GM19099 (cell line): ENCODE measurements around the gene SHOC2.

Experiments
- POLR2A ChIP-seq: IDR thresholded peaks from 3 replicates; pipeline ENCODE4 v1.6.1; 2011; ENCODE audit warnings: low read depth; ENCODE audit not compliant: insufficient read length; ENCODE audit errors: extremely low read depth

Gene SHOC2

DNA sequence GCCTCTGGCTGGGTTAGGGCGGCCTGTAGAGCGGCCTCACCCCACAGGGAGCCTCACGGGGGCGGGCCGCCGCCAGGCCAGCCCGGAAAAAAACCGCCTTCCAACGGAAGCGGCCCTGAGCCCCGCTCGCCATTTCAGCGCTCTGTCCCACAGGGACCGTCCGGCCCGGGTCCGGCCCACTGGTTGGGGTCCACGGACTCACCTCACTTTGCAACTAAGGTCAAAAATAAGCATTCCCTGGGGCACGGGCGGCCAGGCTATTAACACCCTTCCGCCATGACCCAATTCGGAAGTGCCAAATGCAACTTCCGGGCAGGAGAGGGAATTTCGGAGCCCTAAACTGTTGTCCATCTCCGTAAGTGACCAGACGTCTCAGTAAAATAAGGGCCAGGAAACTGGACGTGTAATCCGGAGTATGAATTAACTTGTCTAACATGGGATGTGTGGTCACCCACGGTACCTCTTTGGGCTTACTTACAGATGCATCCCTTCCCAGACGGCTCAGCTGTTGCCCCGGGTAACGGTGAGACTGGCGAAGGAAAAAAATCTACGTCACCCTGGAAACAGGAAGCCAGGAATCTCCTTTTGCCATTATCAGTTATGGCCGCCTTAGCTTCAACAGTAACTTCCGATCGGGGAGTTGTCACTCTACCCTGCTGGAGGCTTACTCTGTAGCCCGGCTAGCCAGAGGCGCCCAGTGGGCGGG, 608 bp upstream of the SHOC2 start, which contains the start of gene BBIP1:
Gene BBIP1, minus strand, starts transcription at position 538 of the 706 bp plus-strand sequence. CDS start 1,023 bp downstream, outside the sequence.
- peak; percentile 88 for TF ChIP-seq POLR2A

DNA sequence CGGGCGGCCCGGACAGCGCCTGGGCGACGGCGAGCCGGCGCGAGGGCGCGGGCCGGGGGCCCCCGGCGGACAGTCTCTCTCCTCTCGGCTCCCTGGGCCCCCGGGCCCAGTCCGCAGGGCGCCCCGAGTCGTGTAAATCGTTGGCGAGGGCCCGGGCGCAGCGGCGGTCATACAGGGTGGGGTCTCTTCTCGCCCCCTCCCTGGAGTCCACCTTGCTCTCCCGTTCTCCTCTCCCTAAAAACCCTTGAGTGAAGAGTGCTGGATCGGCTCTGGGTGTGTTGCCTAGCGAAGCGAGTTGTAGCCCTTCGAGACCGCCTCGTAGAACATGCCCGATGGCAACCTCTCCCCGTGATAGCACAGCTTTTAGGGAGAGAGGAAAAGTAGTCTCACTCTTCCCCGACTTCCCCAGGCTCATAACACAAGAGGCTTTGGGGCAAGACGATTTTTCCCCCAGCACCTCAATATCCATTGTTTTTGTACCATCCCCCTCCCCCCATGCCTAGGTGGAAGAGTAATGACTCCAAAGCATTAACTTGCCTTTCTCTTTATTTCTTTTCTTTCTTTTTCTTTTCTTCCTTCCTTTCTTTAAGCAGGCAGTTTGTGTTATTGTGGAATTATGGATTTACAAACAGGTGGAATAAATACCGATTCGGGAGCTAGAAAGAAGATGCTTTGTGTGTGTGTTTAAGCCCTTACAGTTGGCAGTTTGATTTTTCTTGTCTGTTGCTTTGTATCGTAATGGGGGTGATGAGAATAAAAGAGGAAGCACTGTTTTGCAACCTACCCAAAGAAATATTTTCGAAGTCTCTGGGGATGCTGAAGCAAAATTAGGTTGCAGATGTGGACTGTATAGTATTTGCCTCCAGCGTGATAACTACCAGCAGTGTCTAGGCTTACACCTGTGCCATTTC, 822 bp downstream of the SHOC2 start:
- peak; percentile 36 for TF ChIP-seq POLR2A

DNA sequence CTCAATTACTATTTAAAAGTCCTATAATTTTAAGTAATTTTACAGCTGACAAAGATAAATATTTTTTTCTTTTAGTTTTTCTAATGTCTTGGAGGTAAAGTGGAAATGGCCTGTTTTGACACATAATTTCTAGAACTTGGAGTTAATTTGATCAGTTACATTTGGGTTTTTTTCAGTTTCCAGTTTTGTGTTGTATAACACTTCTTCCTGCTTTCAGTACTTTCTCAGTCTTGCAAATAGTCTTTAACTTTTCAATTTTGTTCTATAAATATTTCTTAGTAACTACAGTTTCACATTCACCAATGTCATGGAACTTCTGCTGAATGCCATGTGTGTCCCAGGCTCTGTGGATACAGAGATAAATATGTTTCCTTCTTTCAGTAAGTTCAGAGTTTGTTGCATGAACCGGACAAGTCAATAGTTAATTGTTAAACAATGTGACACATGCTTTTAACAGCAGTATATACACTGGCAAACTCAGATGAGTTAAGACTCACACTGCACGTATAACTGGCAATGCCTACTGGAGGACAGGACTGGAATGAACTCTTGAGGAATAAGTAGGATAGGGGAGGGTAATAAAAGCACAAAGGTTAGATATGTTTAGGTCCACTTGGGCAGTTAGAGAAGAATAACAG, 4.6 kb downstream of the SHOC2 start:
- no peak for TF ChIP-seq POLR2A

DNA sequence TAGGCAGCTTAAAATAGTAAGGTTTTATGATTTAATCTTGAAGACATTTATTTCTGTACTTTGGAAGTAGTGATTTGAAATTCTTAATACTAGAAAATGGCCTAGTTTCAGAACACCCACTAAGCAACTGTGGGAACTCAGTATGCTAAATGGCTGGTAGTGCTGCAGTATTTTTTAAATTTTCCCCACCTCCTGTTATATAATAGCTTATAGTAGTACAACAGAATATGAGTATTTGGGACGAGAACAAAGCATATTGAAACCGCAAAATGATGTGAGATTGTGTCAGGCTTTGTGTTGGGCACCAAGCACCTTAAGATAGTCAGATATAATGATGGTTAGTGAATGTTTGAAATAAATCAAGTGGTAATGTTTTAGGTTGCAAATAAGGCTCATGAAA, 8.1 kb downstream of the SHOC2 start:
- TF ChIP-seq POLR2A, result no peak

DNA sequence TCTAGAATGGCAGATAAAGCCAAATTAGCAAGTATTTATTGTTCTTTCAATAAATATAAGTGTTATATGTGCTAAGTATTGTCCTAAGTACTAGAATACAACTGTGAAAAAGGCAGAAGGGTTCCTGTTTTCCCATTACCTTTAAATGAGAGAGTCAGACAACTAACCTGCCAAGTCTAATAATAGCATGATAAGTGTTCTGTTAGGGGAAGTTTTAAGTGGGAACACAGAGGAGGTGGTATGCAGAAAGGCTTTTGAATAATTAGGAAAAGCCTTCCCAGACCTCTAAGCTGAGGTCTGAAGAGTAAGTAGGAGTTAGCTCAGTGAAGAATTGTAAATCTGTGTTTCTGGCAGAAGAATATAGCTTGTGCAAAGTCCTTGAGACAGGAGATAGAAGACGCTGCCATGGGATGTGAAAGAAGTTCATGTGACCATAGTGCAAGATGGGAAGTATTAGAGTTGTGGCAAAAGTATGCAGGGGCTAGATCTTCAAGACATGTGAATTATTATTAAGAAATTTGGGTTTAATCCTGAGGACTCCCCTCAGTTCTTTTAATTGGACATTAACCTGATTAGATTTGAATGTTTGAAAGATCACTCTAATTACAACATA, 12.5 kb downstream of the SHOC2 start:
- no peak for TF ChIP-seq POLR2A

DNA sequence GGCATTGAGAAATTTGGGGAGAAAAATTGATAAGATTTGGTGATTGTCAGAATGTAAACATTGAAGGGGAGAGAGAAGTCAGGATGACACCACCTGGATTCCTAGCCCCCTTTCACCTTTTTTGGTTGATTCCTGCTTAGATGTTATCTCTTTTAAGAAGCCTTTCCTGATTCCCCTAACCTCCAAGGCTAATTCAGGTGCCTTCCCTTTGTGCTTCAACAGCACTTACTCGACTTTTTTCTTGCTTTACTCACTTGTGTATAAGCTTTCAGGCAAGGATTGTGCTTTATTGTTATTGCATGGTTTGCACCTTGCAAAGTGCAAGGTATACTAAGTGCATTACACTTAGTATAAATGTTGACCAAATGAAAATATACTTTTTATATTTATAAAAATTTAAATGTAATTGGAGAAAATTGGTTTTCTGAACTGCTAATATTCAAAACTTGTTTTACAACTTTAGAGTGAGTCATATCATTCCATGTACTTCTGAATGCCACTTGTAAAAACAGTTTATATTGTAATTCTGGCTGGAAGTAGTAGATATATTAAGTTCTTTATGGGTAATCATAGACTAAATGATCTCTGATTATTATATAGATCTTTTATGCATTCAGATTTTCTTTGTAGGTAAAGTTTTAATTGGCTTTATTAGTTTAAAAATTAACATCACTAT, 13.2 kb downstream of the SHOC2 start:
- no peak for TF ChIP-seq POLR2A

DNA sequence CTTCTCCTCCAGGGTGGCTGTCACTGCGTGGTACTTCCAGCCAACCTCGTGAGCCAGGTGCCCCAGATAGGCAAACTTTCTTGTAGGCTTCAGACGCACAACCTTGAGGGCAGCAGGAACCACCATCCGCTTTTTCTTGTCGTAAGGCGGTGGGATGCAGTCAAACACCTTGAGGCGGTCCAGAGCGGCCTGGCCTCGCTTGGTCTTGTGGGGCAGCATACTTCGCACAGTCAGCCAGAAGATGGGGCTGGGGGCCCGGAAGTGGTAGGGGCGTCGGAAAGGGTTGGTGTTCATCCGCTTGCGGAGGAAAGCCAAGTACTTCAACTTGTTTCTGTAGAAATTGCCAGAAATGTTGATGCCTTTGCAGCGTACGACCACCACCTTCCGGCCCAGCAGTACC, 17.4 kb downstream of the SHOC2 start:
- TF ChIP-seq POLR2A, result no peak

DNA sequence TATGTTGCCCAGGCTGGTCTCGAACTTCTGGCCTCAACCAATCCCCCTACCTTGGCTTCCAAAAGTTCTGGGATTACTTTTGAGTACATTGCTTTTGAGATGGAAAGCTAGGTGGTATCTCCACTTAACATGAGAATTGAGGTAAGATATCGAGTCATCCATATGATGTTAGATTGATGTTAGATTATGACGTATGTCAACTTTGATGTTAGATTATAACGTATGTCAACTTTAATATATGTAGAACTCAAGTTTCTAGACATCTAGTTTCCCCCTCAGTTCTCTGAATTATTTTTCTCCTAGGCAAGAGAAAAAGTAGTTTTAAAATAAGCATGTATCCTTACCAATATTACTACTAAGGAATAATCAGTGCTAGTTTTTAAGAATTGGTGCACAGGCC, 20.0 kb downstream of the SHOC2 start:
- no peak for TF ChIP-seq POLR2A

DNA sequence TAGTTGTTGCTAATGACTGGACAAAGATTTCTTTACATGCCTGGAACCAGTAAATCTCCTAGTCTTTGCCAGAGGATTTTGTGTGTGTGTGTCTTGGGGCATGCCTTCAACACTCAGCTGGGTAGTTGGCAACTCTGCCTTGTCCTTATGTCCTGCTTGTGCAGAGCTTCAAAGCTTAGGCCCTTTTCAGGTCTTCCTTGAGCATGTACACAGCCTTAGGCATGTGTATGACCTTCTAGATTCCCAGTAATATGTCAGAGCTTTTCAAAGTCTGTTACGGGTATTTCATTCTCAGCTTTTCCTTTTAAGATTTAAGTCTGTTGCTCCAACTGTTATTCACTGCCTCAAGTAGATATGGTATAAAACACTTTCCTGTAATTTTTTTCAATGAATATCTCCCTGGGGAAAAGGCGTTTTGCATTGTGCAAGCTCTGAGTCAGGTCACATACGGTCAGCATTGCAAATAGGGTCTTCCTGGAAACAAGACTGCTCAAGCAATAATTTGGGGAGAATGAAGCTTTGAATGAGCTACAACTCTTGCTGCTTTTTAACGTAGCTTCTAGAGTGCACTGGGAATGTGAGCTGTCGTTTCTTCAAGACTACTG, 25.5 kb downstream of the SHOC2 start:
- TF ChIP-seq POLR2A, result no peak

DNA sequence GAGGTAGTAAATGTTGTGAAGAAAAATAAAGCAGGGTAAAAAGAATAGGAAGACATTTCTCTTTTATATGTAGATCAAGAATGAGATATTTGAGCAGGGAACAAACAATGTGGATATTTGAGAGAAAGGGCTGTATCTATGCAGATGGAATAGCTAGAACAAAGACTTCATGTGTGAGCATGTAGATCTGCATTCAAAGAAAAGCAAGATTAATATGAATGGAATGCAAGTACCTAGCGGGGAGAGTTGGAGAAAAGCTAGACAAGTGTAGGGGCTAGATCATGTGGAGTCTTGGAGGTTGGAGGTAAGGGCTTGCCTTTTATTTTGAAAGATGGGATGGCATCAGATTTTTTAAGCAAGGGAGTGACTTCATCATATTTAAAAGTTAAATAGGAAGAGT, 27.1 kb downstream of the SHOC2 start:
- TF ChIP-seq POLR2A, result no peak

DNA sequence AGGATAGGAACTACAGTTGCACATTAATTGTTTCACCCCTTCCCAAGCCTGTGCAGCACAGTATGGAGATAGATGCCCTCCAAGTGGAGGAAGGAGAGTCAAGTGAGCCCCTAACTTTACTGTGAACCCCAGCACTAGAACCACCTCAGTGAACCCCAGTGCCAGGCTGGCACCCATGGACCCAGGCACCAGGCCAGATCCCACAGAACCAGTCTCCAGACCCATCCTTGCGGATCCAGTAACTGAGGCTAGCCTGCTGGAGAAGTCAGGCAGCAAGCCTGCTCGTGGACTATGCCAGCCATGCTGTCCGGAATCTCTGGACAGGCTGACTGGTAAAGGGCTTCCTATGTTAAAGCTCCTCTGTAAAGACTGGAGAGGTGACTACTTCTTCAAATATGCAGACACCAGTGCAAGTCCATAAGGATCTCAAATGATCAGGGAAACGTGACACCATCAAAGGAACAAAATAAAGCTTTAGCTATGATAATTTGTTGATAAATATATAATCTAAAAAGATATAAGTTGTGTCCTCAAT, 27.7 kb downstream of the SHOC2 start:
- TF ChIP-seq POLR2A, result no peak

DNA sequence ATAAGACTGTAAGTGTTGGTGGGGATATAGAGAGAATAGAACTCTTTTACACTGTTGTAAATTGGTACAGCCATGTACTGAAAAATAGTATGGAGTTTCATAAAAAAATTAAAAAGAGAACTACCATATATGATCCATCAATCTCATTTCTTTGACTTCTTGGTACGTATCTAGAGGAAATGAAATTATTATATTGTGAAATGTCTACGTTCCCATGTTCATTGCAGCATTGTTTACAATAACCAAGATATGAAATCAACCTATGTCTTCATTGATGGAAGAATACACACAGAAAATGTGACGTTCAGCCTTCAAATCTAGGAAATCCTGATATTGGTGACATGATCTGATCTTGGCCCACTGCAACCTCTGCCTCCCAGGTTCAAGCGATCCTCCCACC, 32.0 kb downstream of the SHOC2 start:
- no peak for TF ChIP-seq POLR2A

DNA sequence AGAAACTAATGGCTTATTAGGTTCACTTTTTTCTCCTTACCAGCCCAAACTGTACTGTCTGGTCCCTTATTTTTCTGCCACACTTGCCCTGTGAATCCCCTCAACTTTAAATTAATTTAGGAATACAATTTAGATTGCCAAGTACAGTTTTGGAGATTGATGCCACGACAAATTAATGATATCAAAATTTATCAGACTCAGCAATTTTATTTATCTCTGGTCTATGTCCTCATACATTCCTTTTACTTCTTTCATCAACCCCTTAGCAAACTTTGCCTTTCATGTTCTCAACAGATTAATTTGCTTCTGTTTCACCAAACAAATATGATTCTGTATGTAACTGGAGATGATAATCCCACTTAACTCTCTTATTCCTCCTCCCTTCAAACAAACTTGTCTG, 38.2 kb downstream of the SHOC2 start:
- no peak for TF ChIP-seq POLR2A
